Liver (tissue), 9 donors: ENCODE measurements around the gene MFSD6. TPM values are rescaled to one million over a fixed set of nuclear protein-coding genes. Genes with fewer than 3 reads are reported as not detected.

Experiments
- DNase-seq: peaks from one replicate; pipeline ENCODE4 v3.0.0-alpha.2; 2017; ENCODE audit warnings: low spot score
- H3K27ac ChIP-seq, 2 donors: one replicate each; pipeline ENCODE4 v1.7.0; 2013; ENCODE audit warnings: inconsistent platforms in 2 of 2, low read length in 2 of 2, control low read depth in 1 of 2, low read depth in 1 of 2, mild to moderate bottlenecking in 1 of 2
- H3K27me3 ChIP-seq, 4 donors: one replicate each; pipeline versions ENCODE4 v1.6.1 to v1.7.0; 2013; ENCODE audit warnings: low read length in 3 of 4, inconsistent platforms in 1 of 4, mild to moderate bottlenecking in 1 of 4, moderate library complexity in 1 of 4; ENCODE audit not compliant: control insufficient read depth in 4 of 4, insufficient read depth in 4 of 4
- H3K36me3 ChIP-seq, 4 donors: one replicate each; pipeline versions ENCODE4 v1.6.1 to v1.7.0; 2013; ENCODE audit warnings: low read length in 3 of 4, mild to moderate bottlenecking in 3 of 4, low read depth in 1 of 4, moderate library complexity in 1 of 4; ENCODE audit not compliant: control insufficient read depth in 4 of 4, insufficient read depth in 3 of 4
- H3K4me1 ChIP-seq, 4 donors: one replicate each; pipeline versions ENCODE4 v1.6.1 to v1.7.0; 2013; ENCODE audit warnings: low read length in 3 of 4, mild to moderate bottlenecking in 3 of 4, moderate library complexity in 1 of 4; ENCODE audit not compliant: control insufficient read depth in 4 of 4, insufficient read depth in 4 of 4
- H3K4me3 ChIP-seq, 3 donors: one replicate each; pipeline versions ENCODE4 v1.6.1 to v1.7.0; 2013; ENCODE audit warnings: low read length in 3 of 3, control low read depth in 1 of 3, low read depth in 1 of 3, mild to moderate bottlenecking in 1 of 3
- H3K9ac ChIP-seq, 2 donors: one replicate each; pipeline ENCODE4 v1.7.0; 2013; ENCODE audit warnings: low read length in 2 of 2, mild to moderate bottlenecking in 2 of 2, moderate library complexity in 2 of 2, control low read depth in 1 of 2, low read depth in 1 of 2
- H3K9me3 ChIP-seq, 4 donors: one replicate each; pipeline versions ENCODE4 v1.6.1 to v1.7.0; 2013; ENCODE audit warnings: low read length in 3 of 4; ENCODE audit not compliant: control insufficient read depth in 4 of 4
- ATF3 ChIP-seq: IDR thresholded peaks from 2 replicates; pipeline ENCODE4 v1.6.1; 2016; ENCODE audit warnings: antibody characterized with exemption
- EGR1 ChIP-seq, 2 donors: IDR thresholded peaks; 2 replicates each; pipeline ENCODE4 v1.6.1; 2016 to 2018; ENCODE audit warnings: antibody characterized with exemption in 2 of 2, low read depth in 2 of 2
- FOXA1 ChIP-seq: IDR thresholded peaks from 2 replicates; pipeline ENCODE4 v1.6.1; 2016; ENCODE audit warnings: antibody characterized with exemption
- FOXA2 ChIP-seq: IDR thresholded peaks from 2 replicates; pipeline ENCODE4 v1.6.1; 2016; ENCODE audit warnings: antibody characterized with exemption
- GABPA ChIP-seq, 2 donors: IDR thresholded peaks in 1 of 2; conservative IDR thresholded peaks in 1 of 2; 2 replicates each; pipeline ENCODE4 v1.6.1; 2016; ENCODE audit warnings: antibody characterized with exemption in 2 of 2, mild to moderate bottlenecking in 1 of 2, moderate library complexity in 1 of 2
- HNF4A ChIP-seq, 2 donors: conservative IDR thresholded peaks; 2 replicates each; pipeline ENCODE4 v1.6.1; 2016; ENCODE audit warnings: antibody characterized with exemption in 2 of 2, mild to moderate bottlenecking in 2 of 2
- HNF4G ChIP-seq: IDR thresholded peaks from 2 replicates; pipeline ENCODE4 v1.6.1; 2016; ENCODE audit warnings: antibody characterized with exemption
- JUND ChIP-seq, 2 donors: IDR thresholded peaks; 2 replicates each; pipeline ENCODE4 v1.6.1; 2016; ENCODE audit warnings: antibody characterized with exemption in 2 of 2
- NR2F2 ChIP-seq: IDR thresholded peaks from 2 replicates; pipeline ENCODE4 v1.6.1; 2016; ENCODE audit warnings: antibody characterized with exemption
- RAD21 ChIP-seq, 2 donors: IDR thresholded peaks; 2 replicates each; pipeline ENCODE4 v1.6.1; 2016; ENCODE audit warnings: antibody characterized with exemption in 2 of 2, mild to moderate bottlenecking in 2 of 2
- RXRA ChIP-seq, 2 donors: IDR thresholded peaks; 2 replicates each; pipeline ENCODE4 v1.6.1; 2017 to 2018; ENCODE audit warnings: antibody characterized with exemption in 2 of 2, mild to moderate bottlenecking in 1 of 2
- SP1 ChIP-seq: IDR thresholded peaks from 2 replicates; pipeline ENCODE4 v1.6.1; 2018; ENCODE audit warnings: antibody characterized with exemption, mild to moderate bottlenecking
- TAF1 ChIP-seq: conservative IDR thresholded peaks from 2 replicates; pipeline ENCODE4 v1.6.1; 2016; ENCODE audit warnings: antibody characterized with exemption, mild to moderate bottlenecking
- YY1 ChIP-seq: IDR thresholded peaks from 2 replicates; pipeline ENCODE4 v1.6.1; 2016; ENCODE audit warnings: antibody characterized with exemption, mild to moderate bottlenecking
- WGBS: extraction: QIAGEN DNeasy Blood & Tissue Kit; methylation state at CpG from one replicate; pipeline ENCODE4 v1.1.7; 2013; 5-methylcytosine and 5-hydroxymethylcytosine counted together
- polyA plus RNA-seq, 2 donors: library from polyadenylated mRNA; stranded (reverse) in 1 of 2; unstranded in 1 of 2; fragments of 200-250 nt in 1 of 2; fragments of >200 nt in 1 of 2; fragmentation: Nextera tagmentation in 1 of 2; extraction: Ambion mirVana in 1 of 2; gene quantifications; one replicate each; pipeline versions ENCODE4 v1.2.1 to v1.2.3, GENCODE V29; 2013 to 2015
- total RNA-seq, 2 donors: library from RNA; depleted of rRNA; stranded (reverse); fragments of >200 nt; gene quantifications; one replicate each; pipeline ENCODE4 v1.2.3, GENCODE V29; 2014
- TF ChIP-seq, protein P1 (sequence below): fragments of 150-350 bp; IDR thresholded peaks from 2 replicates; pipeline ENCODE4 v1.5.1; 2017; ENCODE audit warnings: improper control_type of control experiment, low read depth, low read length; ENCODE audit not compliant: missing input control
- TF ChIP-seq, protein P2 (sequence below): IDR thresholded peaks from 2 replicates; pipeline ENCODE4 v1.6.1; 2016; ENCODE audit warnings: antibody characterized with exemption
- TF ChIP-seq, protein P3 (sequence below): IDR thresholded peaks from 2 replicates; pipeline ENCODE4 v1.6.1; 2016; ENCODE audit warnings: antibody characterized with exemption
- TF ChIP-seq, protein P4 (sequence below): IDR thresholded peaks from 2 replicates; pipeline ENCODE4 v1.6.1; 2016; ENCODE audit warnings: antibody characterized with exemption, mild to moderate bottlenecking
- donor health status: healthy.
- donor health status: healthy.
- donor health status: healthy.
- donor health status: healthy.
- donor health status: healthy.

The MFSD6 gene
- total and polyA plus RNA-seq, 4 donors: 0.83 to 9.5 (median 2.4) TPM

DNA sequence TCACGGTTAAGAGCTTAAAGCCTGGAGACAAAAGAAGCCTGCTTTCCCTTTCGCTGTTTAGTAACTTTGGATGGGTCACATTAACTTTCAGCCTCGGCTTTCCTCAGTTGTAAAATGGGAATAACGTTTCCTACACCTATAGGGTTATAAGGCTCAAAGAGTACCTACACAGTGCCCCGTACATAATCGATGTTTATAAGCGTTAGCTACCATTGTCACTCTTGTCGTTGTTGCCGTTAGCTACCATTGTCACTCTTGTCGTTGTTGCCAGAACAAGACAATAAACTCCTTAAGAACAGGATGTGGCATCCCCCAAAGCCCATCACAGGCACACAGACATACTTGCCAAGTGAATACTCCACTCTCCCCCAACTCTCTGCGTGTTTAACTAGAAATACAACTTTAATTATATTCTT lies 901 bp upstream of the MFSD6 start:
- H3K9ac ChIP-seq: no peak overlapping the region
- TF ChIP-seq SP1 (no peak), GABPA (IDR thresholded peaks at IDR 0.05 in 1 of 2, conservative IDR thresholded peaks at IDR 0.05 in 1 of 2) (no peak), HNF4G (no peak), RAD21 (IDR thresholded peaks at IDR 0.05) (no peak), FOXA1 (no peak), EGR1 (IDR thresholded peaks at IDR 0.05; ENCODE audit: low read depth in 2 of 2) (no peak), NR2F2 (no peak), JUND (IDR thresholded peaks at IDR 0.05) (no peak), RXRA (IDR thresholded peaks at IDR 0.05) (no peak), FOXA2 (no peak), TAF1 (no peak), ATF3 (no peak), YY1 (no peak), HNF4A (conservative IDR thresholded peaks at IDR 0.05) (no peak)
- TF ChIP-seq, protein P1, sequence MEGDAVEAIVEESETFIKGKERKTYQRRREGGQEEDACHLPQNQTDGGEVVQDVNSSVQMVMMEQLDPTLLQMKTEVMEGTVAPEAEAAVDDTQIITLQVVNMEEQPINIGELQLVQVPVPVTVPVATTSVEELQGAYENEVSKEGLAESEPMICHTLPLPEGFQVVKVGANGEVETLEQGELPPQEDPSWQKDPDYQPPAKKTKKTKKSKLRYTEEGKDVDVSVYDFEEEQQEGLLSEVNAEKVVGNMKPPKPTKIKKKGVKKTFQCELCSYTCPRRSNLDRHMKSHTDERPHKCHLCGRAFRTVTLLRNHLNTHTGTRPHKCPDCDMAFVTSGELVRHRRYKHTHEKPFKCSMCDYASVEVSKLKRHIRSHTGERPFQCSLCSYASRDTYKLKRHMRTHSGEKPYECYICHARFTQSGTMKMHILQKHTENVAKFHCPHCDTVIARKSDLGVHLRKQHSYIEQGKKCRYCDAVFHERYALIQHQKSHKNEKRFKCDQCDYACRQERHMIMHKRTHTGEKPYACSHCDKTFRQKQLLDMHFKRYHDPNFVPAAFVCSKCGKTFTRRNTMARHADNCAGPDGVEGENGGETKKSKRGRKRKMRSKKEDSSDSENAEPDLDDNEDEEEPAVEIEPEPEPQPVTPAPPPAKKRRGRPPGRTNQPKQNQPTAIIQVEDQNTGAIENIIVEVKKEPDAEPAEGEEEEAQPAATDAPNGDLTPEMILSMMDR: no peak
- TF ChIP-seq, protein P2, sequence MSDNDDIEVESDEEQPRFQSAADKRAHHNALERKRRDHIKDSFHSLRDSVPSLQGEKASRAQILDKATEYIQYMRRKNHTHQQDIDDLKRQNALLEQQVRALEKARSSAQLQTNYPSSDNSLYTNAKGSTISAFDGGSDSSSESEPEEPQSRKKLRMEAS: no peak
- TF ChIP-seq, protein P3, sequence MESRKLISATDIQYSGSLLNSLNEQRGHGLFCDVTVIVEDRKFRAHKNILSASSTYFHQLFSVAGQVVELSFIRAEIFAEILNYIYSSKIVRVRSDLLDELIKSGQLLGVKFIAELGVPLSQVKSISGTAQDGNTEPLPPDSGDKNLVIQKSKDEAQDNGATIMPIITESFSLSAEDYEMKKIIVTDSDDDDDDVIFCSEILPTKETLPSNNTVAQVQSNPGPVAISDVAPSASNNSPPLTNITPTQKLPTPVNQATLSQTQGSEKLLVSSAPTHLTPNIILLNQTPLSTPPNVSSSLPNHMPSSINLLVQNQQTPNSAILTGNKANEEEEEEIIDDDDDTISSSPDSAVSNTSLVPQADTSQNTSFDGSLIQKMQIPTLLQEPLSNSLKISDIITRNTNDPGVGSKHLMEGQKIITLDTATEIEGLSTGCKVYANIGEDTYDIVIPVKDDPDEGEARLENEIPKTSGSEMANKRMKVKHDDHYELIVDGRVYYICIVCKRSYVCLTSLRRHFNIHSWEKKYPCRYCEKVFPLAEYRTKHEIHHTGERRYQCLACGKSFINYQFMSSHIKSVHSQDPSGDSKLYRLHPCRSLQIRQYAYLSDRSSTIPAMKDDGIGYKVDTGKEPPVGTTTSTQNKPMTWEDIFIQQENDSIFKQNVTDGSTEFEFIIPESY: no peak
- TF ChIP-seq, protein P4, sequence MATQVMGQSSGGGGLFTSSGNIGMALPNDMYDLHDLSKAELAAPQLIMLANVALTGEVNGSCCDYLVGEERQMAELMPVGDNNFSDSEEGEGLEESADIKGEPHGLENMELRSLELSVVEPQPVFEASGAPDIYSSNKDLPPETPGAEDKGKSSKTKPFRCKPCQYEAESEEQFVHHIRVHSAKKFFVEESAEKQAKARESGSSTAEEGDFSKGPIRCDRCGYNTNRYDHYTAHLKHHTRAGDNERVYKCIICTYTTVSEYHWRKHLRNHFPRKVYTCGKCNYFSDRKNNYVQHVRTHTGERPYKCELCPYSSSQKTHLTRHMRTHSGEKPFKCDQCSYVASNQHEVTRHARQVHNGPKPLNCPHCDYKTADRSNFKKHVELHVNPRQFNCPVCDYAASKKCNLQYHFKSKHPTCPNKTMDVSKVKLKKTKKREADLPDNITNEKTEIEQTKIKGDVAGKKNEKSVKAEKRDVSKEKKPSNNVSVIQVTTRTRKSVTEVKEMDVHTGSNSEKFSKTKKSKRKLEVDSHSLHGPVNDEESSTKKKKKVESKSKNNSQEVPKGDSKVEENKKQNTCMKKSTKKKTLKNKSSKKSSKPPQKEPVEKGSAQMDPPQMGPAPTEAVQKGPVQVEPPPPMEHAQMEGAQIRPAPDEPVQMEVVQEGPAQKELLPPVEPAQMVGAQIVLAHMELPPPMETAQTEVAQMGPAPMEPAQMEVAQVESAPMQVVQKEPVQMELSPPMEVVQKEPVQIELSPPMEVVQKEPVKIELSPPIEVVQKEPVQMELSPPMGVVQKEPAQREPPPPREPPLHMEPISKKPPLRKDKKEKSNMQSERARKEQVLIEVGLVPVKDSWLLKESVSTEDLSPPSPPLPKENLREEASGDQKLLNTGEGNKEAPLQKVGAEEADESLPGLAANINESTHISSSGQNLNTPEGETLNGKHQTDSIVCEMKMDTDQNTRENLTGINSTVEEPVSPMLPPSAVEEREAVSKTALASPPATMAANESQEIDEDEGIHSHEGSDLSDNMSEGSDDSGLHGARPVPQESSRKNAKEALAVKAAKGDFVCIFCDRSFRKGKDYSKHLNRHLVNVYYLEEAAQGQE: no peak
- peaks cover 0 to 5% (median 0%) of the 10 kb centered on the region in 4 donors for H3K9me3 ChIP-seq
- peaks cover 0 to 4% (median 2%) of the 10 kb centered on the region in 4 donors for H3K27me3 ChIP-seq
- no peak overlapping the region for H3K27ac ChIP-seq
- no peaks in the 10 kb centered on the region for H3K36me3 ChIP-seq
- WGBS: 56% methylated on average over 11 of the region's 11 CpGs
- H3K4me1 ChIP-seq: peaks cover 0 to 9% (median 3%) of the 10 kb centered on the region in 4 donors
- DNase-seq: no peak
- H3K4me3 ChIP-seq: no peak overlapping the region
